KMS-11 (cell line): ENCODE results near the gene ARHGDIB.

Experiments used
- H2AFZ ChIP-seq: fragments of 200-600 bp; sonication (generic); 2 replicates; pipeline ENCODE4 v1.6.1; 2016; ENCODE audit warnings: antibody characterized with exemption, mixed run types, low read depth
- H3K27ac ChIP-seq: fragments of 200-600 bp; sonication (generic); 2 replicates; pipeline ENCODE4 v1.6.1; 2016; ENCODE audit warnings: mild to moderate bottlenecking, mixed run types
- H3K27me3 ChIP-seq: fragments of 200-600 bp; sonication (generic); 2 replicates; pipeline ENCODE4 v1.6.1; 2017; ENCODE audit warnings: mild to moderate bottlenecking, low read depth, mixed run types, moderate library complexity; ENCODE audit not compliant: insufficient read depth
- H3K36me3 ChIP-seq: fragments of 200-600 bp; sonication (generic); 2 replicates; pipeline ENCODE4 v1.6.1; 2017; ENCODE audit warnings: mild to moderate bottlenecking, mixed run types; ENCODE audit not compliant: insufficient read depth
- H3K4me1 ChIP-seq: fragments of 200-600 bp; sonication (generic); 2 replicates; pipeline ENCODE4 v1.6.1; 2016; ENCODE audit warnings: mild to moderate bottlenecking, low read depth, mixed run types; ENCODE audit not compliant: poor library complexity, severe bottlenecking
- H3K4me2 ChIP-seq: fragments of 200-600 bp; sonication (generic); 2 replicates; pipeline ENCODE4 v1.7.0; 2016; ENCODE audit warnings: mild to moderate bottlenecking, mixed run types
- H3K4me3 ChIP-seq: fragments of 200-600 bp; sonication (generic); IDR thresholded peaks from 2 replicates; pipeline ENCODE4 v1.6.1; 2017; ENCODE audit warnings: low read depth, low read length, mixed read lengths; ENCODE audit not compliant: insufficient read depth
- H3K79me2 ChIP-seq: fragments of 200-600 bp; sonication (generic); 2 replicates; pipeline ENCODE4 v1.6.1; 2016; ENCODE audit warnings: low read depth, mixed run types; ENCODE audit not compliant: insufficient read depth
- H3K9ac ChIP-seq: fragments of 200-600 bp; sonication (generic); 2 replicates; pipeline ENCODE4 v1.6.1; 2016; ENCODE audit warnings: mild to moderate bottlenecking, mixed run types
- H4K20me1 ChIP-seq: fragments of 200-600 bp; sonication (generic); 2 replicates; pipeline ENCODE4 v1.6.1; 2016; ENCODE audit warnings: mild to moderate bottlenecking, mixed run types; ENCODE audit not compliant: insufficient read depth
- CTCF ChIP-seq: fragments of 200-600 bp; sonication (generic); conservative IDR thresholded peaks from 2 replicates; pipeline ENCODE4 v1.6.1; 2017; ENCODE audit warnings: low read depth, mild to moderate bottlenecking, antibody characterized with exemption, low read length, moderate library complexity, mixed read lengths

The ARHGDIB gene

GRCh38 chr12:14905269-14906004, 56.0 kb downstream of the ARHGDIB start:
- no peak overlapping the region for H3K4me3 ChIP-seq
- no peak overlapping the region for H3K27ac ChIP-seq
- no peaks in the 10 kb centered on the region for H3K4me1 ChIP-seq
- no peaks in the 10 kb centered on the region for H3K79me2 ChIP-seq
- no peaks in the 10 kb centered on the region for H4K20me1 ChIP-seq
- no peak overlapping the region for H2AFZ ChIP-seq
- TF ChIP-seq CTCF = no peak
- H3K4me2 ChIP-seq = no peak overlapping the region
- no peak overlapping the region for H3K9ac ChIP-seq
- H3K27me3 ChIP-seq = no peaks in the 10 kb centered on the region
- no peaks in the 10 kb centered on the region for H3K36me3 ChIP-seq

- Histone ChIP-seq H3K9ac (no peak overlapping the region), H3K4me2 (no peak overlapping the region), H3K27me3 (no peaks in the 10 kb centered on the region), H3K36me3 (no peaks in the 10 kb centered on the region), H3K79me2 (no peaks in the 10 kb centered on the region), H3K27ac (no peak overlapping the region), H3K4me3 (no peak overlapping the region), H3K4me1 (no peaks in the 10 kb centered on the region), H2AFZ (no peak overlapping the region), H4K20me1 (no peaks in the 10 kb centered on the region)
- TF ChIP-seq CTCF = no peak
Measured at GRCh38 chr12:14904854-14905253, 56.5 kb downstream of the ARHGDIB start.

- Histone ChIP-seq H2AFZ (no peak overlapping the region), H3K36me3 (no peaks in the 10 kb centered on the region), H3K4me1 (no peaks in the 10 kb centered on the region), H3K27me3 (no peaks in the 10 kb centered on the region), H3K79me2 (no peaks in the 10 kb centered on the region), H3K4me3 (no peak overlapping the region), H3K9ac (no peak overlapping the region), H3K4me2 (no peak overlapping the region), H3K27ac (no peak overlapping the region), H4K20me1 (no peaks in the 10 kb centered on the region)
- TF ChIP-seq CTCF = no peak
Measured at GRCh38 chr12:14903386-14904098, 57.9 kb downstream of the ARHGDIB start.

GRCh38 chr12:14902465-14902864, 58.9 kb downstream of the ARHGDIB start:
- no peaks in the 10 kb centered on the region for H3K79me2 ChIP-seq
- no peak overlapping the region for H3K4me3 ChIP-seq
- H3K4me2 ChIP-seq = no peak overlapping the region
- H3K27ac ChIP-seq = no peak overlapping the region
- H3K36me3 ChIP-seq = no peaks in the 10 kb centered on the region
- no peaks in the 10 kb centered on the region for H3K4me1 ChIP-seq
- H4K20me1 ChIP-seq = no peaks in the 10 kb centered on the region
- no peak for TF ChIP-seq CTCF
- no peaks in the 10 kb centered on the region for H3K27me3 ChIP-seq
- no peak overlapping the region for H3K9ac ChIP-seq
- no peak overlapping the region for H2AFZ ChIP-seq
